GM08714 (cell line): Measurements from ENCODE around the gene DNASE2B.

Experiments used
- H3K4me3 ChIP-seq: fragments of 200-500 bp; sonication (Bioruptor generic); 2 replicates; pipeline ENCODE4 v1.5.1; 2014; ENCODE audit warnings: mild to moderate bottlenecking, low read length, inconsistent platforms
- ZNF274 ChIP-seq: IDR thresholded peaks from 2 replicates; pipeline ENCODE4 v1.6.1; 2012; ENCODE audit warnings: mild to moderate bottlenecking, low read depth, low read length

Gene DNASE2B

GRCh38 chr1:84450910-84451309 lies 52.6 kb downstream of the DNASE2B start:
- H3K4me3 ChIP-seq: no peak overlapping the region
- TF ChIP-seq ZNF274: no peak

GRCh38 chr1:84452436-84452835 lies 54.2 kb downstream of the DNASE2B start:
- no peak overlapping the region for H3K4me3 ChIP-seq
- TF ChIP-seq ZNF274: no peak

- no peak overlapping the region for H3K4me3 ChIP-seq
- no peak for TF ChIP-seq ZNF274
Measured at GRCh38 chr1:84462118-84462517, 63.8 kb downstream of the DNASE2B start.
